Panc1 (cell line): ENCODE measurements around the gene P2RY2.

Experiments used
- CTCF ChIP-seq: fragments of 450-650 bp; IDR thresholded peaks from 2 replicates; pipeline ENCODE4 v1.5.1; 2017; ENCODE audit warnings: mild to moderate bottlenecking
- POLR2AphosphoS5 ChIP-seq: IDR thresholded peaks from 2 replicates; pipeline ENCODE4 v1.6.1; 2012; ENCODE audit warnings: mild to moderate bottlenecking, low read depth, low read length, moderate library complexity
- REST ChIP-seq, 2 experiments: IDR thresholded peaks; 2 replicates each; pipeline ENCODE4 v1.6.1; 2011 to 2012; ENCODE audit warnings: low read depth in 2 of 2, control low read depth in 1 of 2, low read length in 1 of 2, mild to moderate bottlenecking in 1 of 2, moderate library complexity in 1 of 2; ENCODE audit not compliant: insufficient read depth in 1 of 2
- SIN3A ChIP-seq: IDR thresholded peaks from 2 replicates; pipeline ENCODE4 v1.6.1; 2012; ENCODE audit warnings: low read depth, mild to moderate bottlenecking, low read length, moderate library complexity, borderline replicate concordance; ENCODE audit not compliant: insufficient read depth
- TCF7L2 ChIP-seq: IDR thresholded peaks from 2 replicates; pipeline ENCODE4 v1.6.1; 2011; ENCODE audit warnings: mild to moderate bottlenecking, low read depth, low read length, inconsistent platforms

GRCh38 chr11:73217131-73217809, 811 bp upstream of the P2RY2 start:
- TF ChIP-seq CTCF: no peak
- no peak for TF ChIP-seq REST (IDR thresholded peaks at IDR 0.05; ENCODE audit: insufficient read depth in 1 of 2, low read depth in 2 of 2, low read length in 1 of 2)
- TF ChIP-seq SIN3A: no peak
- TF ChIP-seq POLR2AphosphoS5: no peak
- TF ChIP-seq TCF7L2: no peak
